NB4 (cell line): ENCODE results near the gene ST6GAL2.

Experiments
- CTCF ChIP-seq: IDR thresholded peaks from one replicate; pipeline ENCODE4 v1.5.1; 2012; ENCODE audit warnings: low read depth, low read length
- MAX ChIP-seq: IDR thresholded peaks from 2 replicates; pipeline ENCODE4 v1.6.1; 2011; ENCODE audit warnings: low read depth, low read length
- MYC ChIP-seq: IDR thresholded peaks from 2 replicates; pipeline ENCODE4 v1.6.1; 2011; ENCODE audit warnings: low read depth, low read length
- POLR2A ChIP-seq: IDR thresholded peaks from 2 replicates; pipeline ENCODE4 v1.6.1; 2011; ENCODE audit warnings: mild to moderate bottlenecking; ENCODE audit not compliant: insufficient read length; ENCODE audit errors: extremely low read depth

- TF ChIP-seq CTCF (no peak), POLR2A (no peak), MYC (no peak), MAX (no peak)
Observed at GRCh38 chr2:106830191-106830590, 55.8 kb downstream of the ST6GAL2 start.
